GM21529 (cell line): ENCODE measurements around the gene SV2B.
"Not testable (repeated sequence)": the region's sequence is repeated elsewhere in the genome, so short reads cannot be mapped to it uniquely, and the experiment has no call there.

Source experiments
- ATAC-seq: cut with Tn5 transposase; IDR thresholded peaks from one replicate; pipeline ENCODE4 v1.9.1; 2021; ENCODE audit not compliant: unreplicated experiment

The SV2B gene

GRCh38 chr15:91099995-91100813 lies at the start of gene SV2B:
TSS of gene SV2B (plus strand) at chr15:91100257. CDS start at chr15:91226264, 126,007 bp downstream.
- ATAC-seq: peak; percentile 64

GRCh38 chr15:91051248-91051647 lies 48.8 kb upstream of the SV2B start:
- ATAC-seq: no peak

GRCh38 chr15:91054816-91055215 lies 45.2 kb upstream of the SV2B start:
- ATAC-seq: no peak

GRCh38 chr15:91055548-91056331 lies 44.3 kb upstream of the SV2B start:
- peak; percentile 58 for ATAC-seq

GRCh38 chr15:91061230-91061629 lies 38.8 kb upstream of the SV2B start:
- ATAC-seq: no peak

- ATAC-seq: no peak
Observed at GRCh38 chr15:91061997-91062396, 38.1 kb upstream of the SV2B start.

- ATAC-seq: no peak
Observed at GRCh38 chr15:91065505-91065904, 34.6 kb upstream of the SV2B start.

GRCh38 chr15:91067036-91067435 lies 33.0 kb upstream of the SV2B start:
- ATAC-seq: no peak

GRCh38 chr15:91068436-91068835 lies 31.6 kb upstream of the SV2B start:
- no peak for ATAC-seq

GRCh38 chr15:91068966-91069365 lies 31.1 kb upstream of the SV2B start:
- ATAC-seq: no peak

- no peak for ATAC-seq
Observed at GRCh38 chr15:91070872-91071271, 29.2 kb upstream of the SV2B start.

GRCh38 chr15:91072161-91072560 lies 27.9 kb upstream of the SV2B start:
- ATAC-seq: no peak

- ATAC-seq: no peak
Observed at GRCh38 chr15:91073077-91073476, 27.0 kb upstream of the SV2B start.

GRCh38 chr15:91073768-91074167 lies 26.3 kb upstream of the SV2B start:
- no peak for ATAC-seq

GRCh38 chr15:91075739-91076138 lies 24.3 kb upstream of the SV2B start:
- no peak for ATAC-seq

- no peak for ATAC-seq
Observed at GRCh38 chr15:91077029-91077428, 23.0 kb upstream of the SV2B start.

GRCh38 chr15:91093866-91094265 lies 6.2 kb upstream of the SV2B start:
- not testable (repeated sequence) for ATAC-seq

GRCh38 chr15:91098451-91098850 lies 1.6 kb upstream of the SV2B start:
- no peak for ATAC-seq

GRCh38 chr15:91099616-91099994 lies 452 bp upstream of the SV2B start:
- peak; percentile 21 for ATAC-seq

GRCh38 chr15:91100814-91101607 lies 954 bp downstream of the SV2B start:
- ATAC-seq: peak; percentile 13

- ATAC-seq: no peak
Observed at GRCh38 chr15:91101608-91101920, 1.5 kb downstream of the SV2B start.
